NCI-H748 treated with DMSO at 0.1 percent for 48 hours (cell line): ENCODE data around the gene RAMP3.

Experiments used
- DNase-seq: peaks from one replicate; lab custom pipeline; 2025; lab: John Stamatoyannopoulos, UW

RAMP3 gene

DNA sequence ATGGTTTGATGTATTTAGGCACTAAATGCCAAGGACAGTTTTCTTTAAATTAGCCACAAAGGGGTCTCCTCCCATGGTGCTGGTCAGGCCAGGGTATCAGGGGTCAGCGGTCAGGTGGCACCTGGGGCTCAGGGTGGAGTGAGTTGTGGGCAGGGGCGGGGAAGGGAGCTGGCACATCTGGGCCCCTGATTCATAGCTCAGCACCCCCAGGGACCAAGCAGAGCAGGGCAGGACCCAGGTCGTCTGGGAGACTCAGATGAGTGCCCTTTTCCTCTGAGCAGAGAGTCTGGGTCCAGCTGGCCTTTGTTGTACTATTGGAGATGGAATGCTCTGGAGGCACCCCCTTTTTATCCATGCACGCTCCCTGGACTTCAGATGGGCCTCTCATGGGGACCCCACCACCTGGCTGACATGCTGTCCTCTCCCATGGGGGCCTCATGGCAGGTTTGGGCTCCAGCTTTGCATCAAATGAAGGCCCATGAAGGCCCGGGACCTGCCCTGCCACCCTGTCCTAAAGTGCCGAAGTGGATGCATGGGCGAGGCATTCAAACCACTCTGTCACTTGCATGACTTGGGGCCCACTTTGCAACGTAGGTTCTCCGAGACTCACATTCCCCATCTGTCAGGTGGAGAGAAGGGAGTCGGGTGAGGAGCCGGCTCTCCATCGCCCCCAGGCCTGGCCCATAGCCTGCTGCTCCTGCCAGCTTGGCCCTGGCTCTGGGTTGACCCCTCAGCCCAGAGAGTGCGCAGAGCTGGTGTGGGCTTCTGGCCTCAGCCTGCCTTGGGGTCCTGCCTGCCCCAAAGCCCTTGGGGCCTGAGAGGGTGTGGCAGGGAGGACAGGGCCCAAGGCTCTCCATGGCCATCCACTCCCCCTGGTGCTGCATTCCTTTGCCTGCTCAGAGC is 66.4 kb downstream of the RAMP3 start:
- DNase-seq = no peak

DNA sequence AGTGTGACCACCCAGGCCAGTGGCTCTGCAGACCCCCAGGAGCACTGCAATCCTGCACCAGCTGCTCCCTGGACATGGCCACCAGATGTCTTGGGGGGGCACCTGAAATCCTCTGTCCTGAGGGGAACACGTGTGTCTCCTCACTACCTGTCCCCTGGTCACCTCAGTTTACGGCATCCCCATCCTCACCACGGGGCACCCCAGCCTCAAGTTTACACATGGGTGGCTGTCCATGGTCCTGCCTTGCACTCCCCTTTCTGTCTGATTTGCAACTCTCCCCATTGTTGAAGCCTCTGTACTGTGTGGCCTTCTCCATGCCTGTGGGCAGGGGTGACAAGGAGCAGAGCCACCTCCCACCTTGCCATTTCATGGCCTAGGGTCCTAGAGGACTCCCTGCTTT is 67.2 kb downstream of the RAMP3 start:
- no peak for DNase-seq

DNA sequence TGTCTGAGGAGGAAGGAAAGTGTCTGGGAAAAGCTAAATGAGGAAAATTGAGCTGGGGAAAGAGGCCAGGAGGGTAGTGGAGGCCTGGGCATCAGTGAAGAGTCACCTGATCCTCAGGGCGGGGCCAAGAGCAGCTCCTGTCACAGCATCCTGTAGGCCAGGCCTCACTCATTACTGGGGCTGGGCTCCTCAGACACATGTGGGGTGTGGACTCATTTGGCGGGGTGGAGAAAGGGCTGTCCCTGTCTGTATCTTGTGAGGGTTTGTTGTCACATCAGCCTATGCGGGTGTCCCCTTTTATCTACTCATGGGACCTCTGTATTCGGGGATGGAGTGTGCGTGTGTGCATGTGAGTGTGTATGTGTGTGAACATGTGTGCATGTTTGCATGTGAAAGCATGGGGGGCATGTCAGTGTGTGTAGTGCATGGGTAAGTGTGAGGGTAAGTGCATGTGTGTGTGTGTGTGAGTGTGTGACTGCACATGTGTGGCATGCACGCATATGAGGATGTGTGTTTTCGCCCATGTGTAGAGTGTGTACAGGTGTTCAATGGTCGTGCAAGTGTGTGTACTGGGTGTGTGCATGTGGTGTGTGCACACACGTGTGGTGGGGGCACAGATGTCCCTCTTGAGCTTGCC is 67.8 kb downstream of the RAMP3 start:
- no peak for DNase-seq

DNA sequence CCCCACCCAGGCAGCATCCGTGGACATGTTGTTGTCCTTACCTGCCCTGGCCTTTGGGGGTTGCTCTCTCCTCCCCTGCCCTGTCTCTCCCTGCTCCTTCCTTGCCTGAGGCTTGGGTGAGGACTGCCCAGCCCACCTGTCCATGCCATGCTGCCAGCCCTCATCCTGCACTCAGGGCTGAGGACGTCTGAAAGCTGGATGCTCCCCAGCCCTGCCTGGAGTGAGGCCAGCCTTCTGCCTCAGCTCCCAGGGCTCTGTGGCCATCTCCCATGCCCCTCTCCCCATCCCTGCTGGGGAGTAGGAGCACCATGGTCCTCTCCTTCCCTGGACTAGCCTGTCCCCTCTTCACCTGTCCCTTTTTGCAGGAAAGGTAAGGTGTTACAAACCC is 68.4 kb downstream of the RAMP3 start:
- no peak for DNase-seq

DNA sequence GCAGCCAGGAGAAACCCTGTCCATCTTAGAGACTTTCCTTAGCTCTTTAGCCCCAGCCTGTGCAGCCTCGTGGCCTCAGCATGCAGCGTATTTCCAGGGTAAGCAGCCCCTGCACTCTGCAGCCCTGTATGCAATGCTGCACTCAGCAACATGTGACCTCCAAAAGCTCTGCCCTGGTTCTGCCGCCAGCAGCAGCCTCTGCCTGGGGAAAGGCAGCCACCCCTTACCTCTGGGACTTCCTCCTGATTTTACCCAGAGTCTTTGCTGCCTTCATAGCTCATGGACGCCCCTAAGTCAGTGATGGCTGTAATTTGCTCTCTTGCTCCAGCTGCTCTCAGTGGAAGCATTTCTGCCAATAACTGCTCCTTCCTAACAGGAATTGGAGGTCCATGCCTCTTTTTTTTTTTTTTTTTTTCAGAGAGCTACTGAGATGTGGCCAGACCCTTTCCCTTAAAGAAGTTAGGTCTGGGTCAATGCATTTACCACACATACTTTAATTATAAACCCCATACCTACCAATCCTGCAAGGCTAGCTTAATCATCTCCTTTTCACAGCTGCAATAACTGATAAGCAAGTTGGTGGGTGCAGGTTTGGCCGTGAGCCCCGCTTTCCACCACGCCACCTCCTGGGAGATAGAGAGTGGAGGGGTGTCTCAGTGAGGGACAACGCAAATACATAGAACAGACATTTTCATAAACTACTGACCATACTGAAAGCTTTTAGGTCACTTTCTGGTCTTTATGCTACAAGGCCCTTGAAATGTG is 71.7 kb downstream of the RAMP3 start:
- no peak for DNase-seq

DNA sequence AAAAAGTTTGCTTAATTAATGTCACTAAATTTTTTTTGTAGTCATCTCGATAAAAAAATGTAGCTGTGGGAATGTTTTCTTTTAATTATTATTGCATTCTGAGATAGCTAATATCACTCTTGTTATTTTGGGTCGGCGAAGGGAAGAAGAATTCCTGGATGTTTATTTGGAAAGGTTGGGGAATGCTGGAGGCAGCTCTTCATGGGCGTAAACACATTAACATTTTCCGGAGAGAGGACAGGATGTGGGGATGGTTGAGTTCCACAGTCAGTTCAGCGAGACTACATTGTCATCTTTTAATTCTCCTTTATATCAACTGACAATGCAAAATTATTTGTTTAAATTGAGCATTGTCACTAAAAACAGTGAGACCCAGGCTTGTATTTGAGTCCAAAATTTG is 72.5 kb downstream of the RAMP3 start:
- DNase-seq = no peak

DNA sequence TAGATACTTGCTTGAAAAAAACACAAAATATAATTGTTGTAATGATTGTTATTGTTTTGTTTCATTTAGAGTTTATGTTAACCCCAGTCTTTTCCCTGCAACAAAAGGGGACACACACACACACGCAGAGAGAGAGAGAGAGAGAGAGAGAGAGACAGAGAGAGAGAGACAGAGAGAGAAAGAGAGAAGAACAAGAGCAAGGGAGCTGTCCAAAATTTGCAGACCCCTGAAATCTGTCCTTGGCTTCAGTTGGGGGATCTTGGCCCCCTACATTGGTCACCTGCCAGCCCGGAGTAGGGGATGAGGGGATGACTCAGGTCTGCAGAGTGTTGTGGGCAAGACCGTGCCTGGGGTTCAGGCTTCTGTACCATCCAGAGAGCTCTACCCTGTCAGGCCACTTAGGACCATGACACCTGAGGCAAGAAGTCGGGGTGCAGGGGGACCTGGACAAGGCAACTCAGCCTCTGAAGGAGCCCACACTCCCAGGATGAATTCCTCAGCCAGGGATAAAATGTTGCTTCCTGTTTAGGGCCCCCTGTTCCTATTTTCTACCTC is 73.1 kb downstream of the RAMP3 start:
- no peak for DNase-seq

DNA sequence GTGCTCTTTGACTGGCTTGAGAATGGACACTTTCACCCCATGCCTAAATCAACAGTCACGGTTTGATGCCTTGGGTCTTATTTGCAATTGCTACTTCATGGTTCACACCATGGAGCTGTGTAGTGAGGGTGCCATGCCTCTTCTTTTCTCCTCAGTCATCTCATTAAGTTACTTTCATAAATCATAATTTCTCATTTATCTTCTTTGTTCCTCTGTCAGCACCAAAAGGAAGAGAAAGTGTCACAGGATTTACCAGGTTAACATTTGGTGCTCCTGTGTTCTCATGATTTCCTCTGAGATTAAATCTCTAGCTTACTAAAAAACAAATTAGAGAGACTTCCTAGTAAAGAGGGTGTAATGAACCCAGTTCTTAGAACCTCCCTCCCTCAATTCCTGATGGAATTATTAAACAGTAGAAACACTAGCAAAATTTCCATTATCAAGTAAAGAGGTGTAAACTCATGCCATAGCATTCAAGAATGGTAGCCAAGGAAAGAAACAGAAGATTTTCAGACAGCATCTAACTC is 75.7 kb downstream of the RAMP3 start:
- DNase-seq = no peak
